H54 (cell line): ENCODE data around the gene ING2.
"Not testable (repeated sequence)": the region's sequence is repeated elsewhere in the genome, so short reads cannot be mapped to it uniquely, and the experiment has no call there.

Experiments used
- DNase-seq: peaks from one replicate; pipeline ENCODE4 v3.0.0; 2011; ENCODE audit warnings: low spot score, mixed read lengths; ENCODE audit not compliant: insufficient read length
- FAIRE-seq: peaks from 3 replicates; lab custom pipeline; 2011; peaks lifted over from hg19 to GRCh38; lab: Jason Lieb, UNC
- POLR2A ChIP-seq: IDR thresholded peaks from 2 replicates; pipeline ENCODE4 v1.6.1; 2011; ENCODE audit warnings: low read depth, mild to moderate bottlenecking, low read length

The ING2 gene

GRCh38 chr4:183504930-183505610, at the start of gene ING2:
Gene ING2 (plus strand): TSS chr4:183505058. CDS start chr4:183505196, 138 bp downstream.
- DNase-seq: peak; percentile 49
- TF ChIP-seq POLR2A: 0 out of 2 replicates have a peak, but pooled peaks have one; percentile 31
- FAIRE-seq: no peak

- no peak for FAIRE-seq
- TF ChIP-seq POLR2A: no peak
Observed at GRCh38 chr4:183455431-183456195, 49.2 kb upstream of the ING2 start.

GRCh38 chr4:183458005-183458404, 46.9 kb upstream of the ING2 start:
- DNase-seq: no peak
- FAIRE-seq: no peak
- TF ChIP-seq POLR2A: no peak

More at GRCh38 chr4:183455431-183456195, 49.2 kb upstream of the ING2 start:
- no peak for DNase-seq

GRCh38 chr4:183463903-183464619, 40.8 kb upstream of the ING2 start:
- DNase-seq, FAIRE-seq: not testable (repeated sequence)

- DNase-seq: not testable (repeated sequence)
Observed at GRCh38 chr4:183465879-183466278, 39.0 kb upstream of the ING2 start.

GRCh38 chr4:183467246-183467645, 37.6 kb upstream of the ING2 start:
- DNase-seq (no peak), FAIRE-seq (no peak)
- no peak for TF ChIP-seq POLR2A

More at GRCh38 chr4:183465879-183466278, 39.0 kb upstream of the ING2 start:
- FAIRE-seq: not testable (repeated sequence)

- TF ChIP-seq POLR2A: no peak
- DNase-seq: no peak
- no peak for FAIRE-seq
Observed at GRCh38 chr4:183468210-183469095, 36.4 kb upstream of the ING2 start.

- TF ChIP-seq POLR2A: no peak
- no peak for FAIRE-seq
Observed at GRCh38 chr4:183469285-183469684, 35.6 kb upstream of the ING2 start.

GRCh38 chr4:183469936-183470335, 34.9 kb upstream of the ING2 start:
- DNase-seq: peak; percentile 11
- FAIRE-seq: no peak
- TF ChIP-seq POLR2A: no peak

More at GRCh38 chr4:183469285-183469684, 35.6 kb upstream of the ING2 start:
- no peak for DNase-seq

- no peak for TF ChIP-seq POLR2A
- FAIRE-seq: no peak
- no peak for DNase-seq
Observed at GRCh38 chr4:183470821-183471220, 34.0 kb upstream of the ING2 start.

- peak; percentile 89 for FAIRE-seq
- TF ChIP-seq POLR2A: no peak
- peak; percentile 20 for DNase-seq
Observed at GRCh38 chr4:183471946-183472708, 32.7 kb upstream of the ING2 start.

- FAIRE-seq (no peak), DNase-seq (no peak)
- TF ChIP-seq POLR2A: no peak
Observed at GRCh38 chr4:183478123-183478522, 26.7 kb upstream of the ING2 start.

- DNase-seq (no peak), FAIRE-seq (no peak)
- TF ChIP-seq POLR2A: no peak
Observed at GRCh38 chr4:183478926-183479325, 25.9 kb upstream of the ING2 start.

- not testable (repeated sequence) for DNase-seq, FAIRE-seq
Observed at GRCh38 chr4:183482515-183483095, 22.3 kb upstream of the ING2 start.
